Dedifferentiated amniotic fluid mesenchymal stem cell (primary cell): ENCODE results near the gene HEXIM1.

ENCODE experiments used
- DNase-seq: peaks from one replicate; pipeline ENCODE4 v3.0.0-alpha.2; 2016; ENCODE audit errors: extremely low spot score

The HEXIM1 gene

GRCh38 chr17:45129940-45130680 lies 18.2 kb upstream of the HEXIM1 start:
- DNase-seq: no peak

DNA sequence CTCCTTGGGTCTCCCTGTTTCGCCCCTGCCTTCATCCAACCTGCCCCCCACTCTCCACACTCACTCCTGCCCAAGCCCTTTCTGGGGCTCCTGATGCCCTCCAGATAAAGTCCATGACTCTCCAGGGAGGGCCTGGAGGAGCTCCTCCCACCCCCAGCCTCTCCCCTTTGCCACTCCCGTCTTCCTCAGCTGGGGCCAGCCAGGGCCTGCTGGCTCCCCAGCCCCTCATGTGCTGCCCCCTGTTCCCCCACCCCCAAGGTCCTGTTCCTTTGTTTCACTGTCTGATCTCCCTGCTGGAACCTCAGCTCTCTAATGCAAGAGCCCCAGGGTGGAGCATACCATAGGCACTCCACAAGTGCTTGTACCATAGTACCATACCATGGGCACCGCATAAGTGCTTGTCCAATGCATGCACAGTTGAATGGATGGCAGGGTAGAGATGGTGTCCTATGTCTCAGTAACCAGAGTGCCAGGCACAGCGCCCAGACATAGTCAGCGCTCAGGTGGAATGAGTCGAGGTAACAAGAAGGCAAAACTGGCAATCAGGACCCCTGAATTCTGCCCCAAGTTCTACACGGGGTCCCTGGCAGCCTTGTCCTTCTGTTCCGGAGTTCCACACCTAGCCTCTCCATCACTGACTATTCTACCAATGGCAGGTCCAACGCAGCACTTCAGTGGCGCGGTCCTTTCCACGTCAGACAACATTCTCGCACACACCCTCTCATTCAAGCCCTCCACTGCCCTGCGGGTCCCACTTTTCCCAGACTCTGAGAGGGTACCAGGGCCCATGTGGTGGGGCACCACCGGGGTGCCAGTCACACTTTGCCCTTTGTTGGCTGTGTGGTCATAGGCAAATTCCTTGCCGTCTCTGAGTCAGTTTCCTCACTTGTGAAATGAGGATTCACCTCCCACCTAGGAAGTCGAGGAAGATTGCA lies 17.3 kb upstream of the HEXIM1 start:
- DNase-seq: no peak

GRCh38 chr17:45131616-45132319 lies 16.5 kb upstream of the HEXIM1 start:
- no peak for DNase-seq

DNA sequence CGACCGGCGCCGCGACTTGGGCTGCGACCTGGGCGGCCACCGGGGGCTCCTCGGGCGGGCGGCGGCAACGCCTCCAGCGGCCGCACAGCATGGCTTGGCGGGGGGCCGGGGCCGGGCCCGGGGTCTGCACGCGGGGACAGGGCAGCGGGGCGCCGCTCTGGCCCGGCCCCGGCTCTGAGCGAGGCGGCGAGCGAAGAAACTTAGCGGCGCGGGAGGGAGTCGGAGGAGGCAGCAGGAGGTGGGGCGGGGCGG lies 16.0 kb upstream of the HEXIM1 start, which contains the start of gene PLCD3:
TSS of gene PLCD3 (minus strand) at position 196 of the 252 bp plus-strand sequence. CDS start at position 91, 105 bp downstream.
- DNase-seq: no peak

DNA sequence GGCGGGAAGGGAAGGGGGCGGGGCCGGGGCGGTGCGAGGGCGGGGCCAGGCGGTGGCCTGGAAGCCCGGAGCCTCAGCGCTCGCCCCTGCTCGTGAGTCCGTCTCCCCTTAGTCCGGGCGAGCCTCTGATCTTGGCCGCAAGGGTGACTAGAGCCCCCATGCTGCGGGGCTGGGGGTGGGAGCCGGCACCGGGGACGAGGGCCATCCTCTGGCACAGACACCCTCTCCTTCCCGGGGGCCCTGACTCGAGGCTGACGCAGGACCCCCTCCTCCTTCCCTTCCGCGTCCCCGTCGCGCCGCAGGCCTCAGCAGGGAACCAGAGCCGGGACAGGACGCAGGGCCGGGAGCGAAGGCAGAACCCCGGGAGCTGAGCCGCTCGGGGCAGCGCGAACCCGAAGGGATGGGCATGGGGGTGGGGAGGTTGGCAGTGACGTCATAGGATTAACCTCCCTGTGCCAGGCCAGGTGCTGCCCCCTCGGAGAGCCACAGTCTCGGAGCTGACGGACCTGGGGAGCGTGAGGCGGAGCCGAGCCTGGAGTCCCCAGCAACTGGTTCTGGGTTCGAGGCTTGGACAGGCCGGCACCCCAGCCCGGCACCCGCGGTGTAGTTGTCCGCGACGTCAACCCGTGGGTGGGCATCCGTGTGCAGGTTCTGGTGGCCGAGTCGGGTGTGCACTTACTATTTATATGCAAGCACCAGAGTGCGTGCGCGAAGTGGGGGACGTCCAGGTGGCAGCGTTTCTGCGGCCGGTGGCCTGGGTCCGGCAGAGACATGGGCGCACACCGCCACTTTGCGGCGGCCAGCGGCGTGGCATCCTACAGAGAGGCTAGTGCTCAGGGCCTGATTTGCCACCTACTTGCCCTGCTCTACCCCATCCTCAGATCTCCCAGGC lies 15.5 kb upstream of the HEXIM1 start:
- peak; percentile 54 for DNase-seq

DNA sequence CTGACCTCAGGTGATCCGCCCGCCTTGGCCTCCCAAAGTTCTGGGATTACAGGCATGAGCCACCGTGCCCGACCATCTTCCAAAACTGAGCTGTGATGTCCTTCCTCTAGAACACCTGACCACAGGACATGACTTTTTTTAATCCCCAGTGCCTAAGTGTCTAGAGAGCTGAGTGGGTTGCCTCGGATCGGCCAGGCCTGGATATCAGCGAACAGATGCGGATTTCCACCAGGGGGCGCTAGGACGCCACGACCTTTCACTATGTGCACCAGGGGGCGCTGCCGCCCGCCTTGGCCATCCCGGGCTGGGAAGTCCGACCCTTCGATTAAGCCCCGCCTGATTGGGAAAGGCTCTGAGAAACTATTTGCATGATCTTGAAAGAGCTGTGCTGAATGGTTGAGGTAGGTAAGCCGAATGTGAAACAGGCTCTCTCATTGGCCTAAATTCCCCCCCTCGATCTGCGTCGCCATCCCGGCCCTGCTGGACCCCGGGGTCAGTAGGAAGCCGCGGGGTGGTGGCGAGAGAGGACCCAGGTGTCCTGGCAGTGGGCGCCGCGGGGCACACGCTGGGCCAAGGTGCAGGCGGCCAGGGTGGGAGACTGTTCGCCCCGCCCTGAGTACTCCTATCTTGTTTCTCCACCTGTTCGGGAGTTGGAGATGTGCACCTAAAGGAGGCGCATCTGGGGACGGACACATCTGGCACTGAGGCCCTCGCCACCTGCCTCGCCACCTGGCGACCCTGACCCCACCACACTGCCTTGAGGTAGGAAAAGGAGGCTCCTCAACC lies 12.9 kb upstream of the HEXIM1 start, which contains the start of gene ACBD4:
TSS of gene ACBD4 (plus strand) at position 496 of the 786 bp plus-strand sequence. CDS start 458 bp downstream, outside the sequence.
- DNase-seq: peak; percentile 98

GRCh38 chr17:45135978-45136791 lies 12.1 kb upstream of the HEXIM1 start:
- no peak for DNase-seq

DNA sequence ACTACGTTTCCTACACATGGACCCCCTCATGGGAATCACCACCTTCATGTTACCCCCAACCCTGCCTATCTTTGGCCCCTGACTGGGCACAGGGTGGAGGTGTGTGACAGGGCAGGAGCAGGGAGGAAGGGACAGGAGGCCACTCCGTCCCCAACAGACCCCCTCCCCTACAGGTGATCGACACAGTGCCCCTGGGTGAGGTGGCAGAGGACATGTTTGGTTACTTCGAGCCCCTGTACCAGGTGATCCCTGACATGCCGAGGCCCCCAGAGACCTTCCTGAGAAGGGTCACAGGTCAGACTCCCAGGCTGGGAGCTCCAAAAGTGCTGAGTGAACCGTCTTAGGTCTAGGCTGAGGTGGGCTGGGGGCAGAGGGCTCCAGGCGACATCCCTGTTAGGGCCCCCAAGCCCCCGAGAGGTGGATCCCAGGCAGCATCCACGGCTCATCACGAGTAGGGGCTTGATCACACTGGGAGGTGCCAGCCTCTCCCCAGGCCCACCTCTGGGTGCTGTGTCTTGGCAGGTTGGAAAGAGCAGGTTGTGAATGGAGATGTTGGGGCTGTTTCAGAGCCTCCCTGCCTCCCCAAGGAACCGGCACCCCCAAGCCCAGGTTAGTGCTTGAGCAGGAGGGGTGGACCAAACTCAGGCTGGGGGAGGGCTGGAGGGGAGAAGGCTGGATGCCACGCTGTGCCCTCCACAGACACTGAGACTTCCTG lies 11.3 kb upstream of the HEXIM1 start:
- no peak for DNase-seq

- no peak for DNase-seq
These were observed 10.5 kb upstream of the HEXIM1 start for GRCh38 chr17:45137561-45138305.

DNA sequence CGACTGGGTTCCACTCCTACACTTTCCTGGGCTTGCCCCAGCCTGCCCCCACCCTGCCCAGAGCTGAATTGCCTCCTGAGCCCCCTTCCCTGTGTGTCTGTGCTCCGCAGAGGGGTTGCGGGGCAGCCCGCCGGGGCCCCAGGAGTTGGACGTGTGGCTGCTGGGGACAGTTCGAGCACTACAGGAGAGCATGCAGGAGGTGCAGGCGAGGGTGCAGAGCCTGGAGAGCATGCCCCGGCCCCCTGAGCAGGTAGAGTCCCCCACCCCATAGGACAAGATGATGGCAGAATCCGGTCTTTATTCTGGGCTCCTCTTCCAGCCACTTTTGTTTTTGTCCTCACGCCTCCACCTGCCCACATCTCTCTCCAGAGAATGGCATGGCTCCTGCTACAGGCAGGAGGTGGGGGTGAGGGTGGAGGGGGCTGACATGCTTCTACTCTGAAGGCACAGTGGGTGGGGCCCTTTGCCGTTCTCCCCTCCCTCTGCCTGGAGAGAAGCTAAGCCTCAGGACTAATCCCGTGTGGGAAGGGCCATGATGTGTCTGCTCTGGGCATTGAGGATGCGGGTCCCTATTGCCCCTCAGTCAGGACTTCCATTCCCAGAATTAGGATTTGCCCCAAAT lies 9.3 kb upstream of the HEXIM1 start:
- no peak for DNase-seq

- no peak for DNase-seq
These were observed 8.7 kb upstream of the HEXIM1 start for GRCh38 chr17:45139533-45139920.

- no peak for DNase-seq
These were observed 5.1 kb upstream of the HEXIM1 start for GRCh38 chr17:45143094-45143670.

- DNase-seq: peak; percentile 62
These were observed 4.5 kb upstream of the HEXIM1 start for GRCh38 chr17:45143767-45144198.

- DNase-seq: no peak
These were observed 3.9 kb upstream of the HEXIM1 start for GRCh38 chr17:45144199-45145034.

DNA sequence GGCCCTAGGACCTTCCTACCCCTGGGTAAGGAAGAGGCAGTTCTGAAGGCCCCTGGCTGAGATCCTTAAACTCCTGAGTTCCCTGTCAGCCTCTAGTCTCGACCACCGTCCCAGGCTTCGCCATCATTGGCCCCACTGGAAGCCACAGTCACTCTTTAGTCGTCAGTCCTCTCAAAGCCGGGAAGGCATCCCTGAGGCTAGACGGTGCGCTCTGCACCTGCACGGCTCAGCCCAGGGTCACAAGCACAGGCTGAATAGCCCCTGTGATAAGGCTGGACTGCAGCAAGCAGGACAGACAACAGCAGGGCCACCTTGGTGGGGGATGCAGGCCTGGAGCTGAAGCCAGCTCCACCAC lies 3.3 kb upstream of the HEXIM1 start:
- DNase-seq: no peak

GRCh38 chr17:45146166-45146565 lies 2.1 kb upstream of the HEXIM1 start:
- DNase-seq: no peak

- no peak for DNase-seq
These were observed 1.7 kb upstream of the HEXIM1 start for GRCh38 chr17:45146592-45146889.
